NCI-H2081 (cell line): Measurements from ENCODE around the gene IL3.
A peak's percentile ranks its signal among the peaks of the same experiment; 100 is the strongest.

Experiments used
- DNase-seq, 2 experiments: peaks; one replicate each; lab custom pipeline; 2025; lab: John Stamatoyannopoulos, UW

The IL3 gene

GRCh38 chr5:132060501-132061161 is at the start of gene IL3:
Gene IL3, plus strand, starts transcription at chr5:132060655. Its CDS starts 52 bp downstream, at chr5:132060707.
- DNase-seq: no peak

GRCh38 chr5:132010989-132011621 is 49.4 kb upstream of the IL3 start:
- no peak for DNase-seq

GRCh38 chr5:132011622-132012343 is 48.7 kb upstream of the IL3 start, which contains the start of gene ACSL6:
Gene ACSL6, minus strand, starts transcription at chr5:132011658. Its CDS starts 105 bp downstream, at chr5:132011553.
- DNase-seq: peak in 1 of 2 experiments; percentile 15

GRCh38 chr5:132012371-132013005 is 48.0 kb upstream of the IL3 start:
- no peak for DNase-seq

- DNase-seq: no peak
Measured at GRCh38 chr5:132013006-132013689, 47.3 kb upstream of the IL3 start.

- no peak for DNase-seq
Measured at GRCh38 chr5:132013711-132014110, 46.7 kb upstream of the IL3 start.

- no peak for DNase-seq
Measured at GRCh38 chr5:132016721-132017250, 43.7 kb upstream of the IL3 start.

- DNase-seq: no peak
Measured at GRCh38 chr5:132017316-132017715, 43.1 kb upstream of the IL3 start.

- DNase-seq: no peak
Measured at GRCh38 chr5:132017738-132018625, 42.5 kb upstream of the IL3 start.

- no peak for DNase-seq
Measured at GRCh38 chr5:132019337-132019736, 41.1 kb upstream of the IL3 start.

GRCh38 chr5:132019857-132020555 is 40.4 kb upstream of the IL3 start:
- no peak for DNase-seq

- no peak for DNase-seq
Measured at GRCh38 chr5:132020568-132021339, 39.7 kb upstream of the IL3 start.

- no peak for DNase-seq
Measured at GRCh38 chr5:132021654-132022053, 38.8 kb upstream of the IL3 start.

GRCh38 chr5:132022737-132023136 is 37.7 kb upstream of the IL3 start:
- no peak for DNase-seq

- no peak for DNase-seq
Measured at GRCh38 chr5:132023258-132024116, 37.0 kb upstream of the IL3 start.

GRCh38 chr5:132024117-132024435 is 36.4 kb upstream of the IL3 start:
- DNase-seq: no peak

GRCh38 chr5:132024789-132025402 is 35.6 kb upstream of the IL3 start:
- no peak for DNase-seq

GRCh38 chr5:132025403-132025971 is 35.0 kb upstream of the IL3 start:
- DNase-seq: no peak
